ENCODE data around the gene RFX3. TPM values are rescaled to one million over a fixed set of nuclear protein-coding genes. Genes with fewer than 3 reads are reported as not detected.
"Not testable (repeated sequence)": the region's sequence is repeated elsewhere in the genome, so short reads cannot be mapped to it uniquely, and the experiment has no call there.

RFX3 gene
- total RNA-seq, 1 donor: 31.5 TPM

GRCh38 chr9:3361689-3362392 lies 164.0 kb downstream of the RFX3 start:
- DNase-seq (ENCODE audit: low read depth in 2 of 3, low spot score in 2 of 3): no peak

GRCh38 chr9:3361116-3361515 lies 164.7 kb downstream of the RFX3 start:
- DNase-seq (ENCODE audit: low read depth in 2 of 3, low spot score in 2 of 3): no peak

DNA sequence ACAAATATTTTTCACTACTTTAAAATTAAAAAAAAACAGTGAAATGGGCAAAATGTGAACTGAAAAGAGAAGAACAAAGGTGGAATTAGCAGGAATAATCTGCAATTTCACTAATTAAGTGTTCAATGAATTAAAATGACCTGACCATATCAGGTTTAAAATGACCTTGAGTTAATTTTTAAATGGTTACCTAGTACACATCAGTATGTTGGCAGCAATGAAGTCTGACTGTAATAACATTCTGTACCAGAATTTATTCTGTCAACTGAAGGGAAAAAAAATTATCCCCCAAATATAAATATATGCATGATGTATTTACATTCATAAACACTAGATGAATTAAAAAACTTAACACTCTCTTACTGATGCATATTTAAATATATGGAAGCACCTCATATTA lies 165.6 kb downstream of the RFX3 start:
- DNase-seq (ENCODE audit: low read depth in 2 of 3, low spot score in 2 of 3): no peak

DNA sequence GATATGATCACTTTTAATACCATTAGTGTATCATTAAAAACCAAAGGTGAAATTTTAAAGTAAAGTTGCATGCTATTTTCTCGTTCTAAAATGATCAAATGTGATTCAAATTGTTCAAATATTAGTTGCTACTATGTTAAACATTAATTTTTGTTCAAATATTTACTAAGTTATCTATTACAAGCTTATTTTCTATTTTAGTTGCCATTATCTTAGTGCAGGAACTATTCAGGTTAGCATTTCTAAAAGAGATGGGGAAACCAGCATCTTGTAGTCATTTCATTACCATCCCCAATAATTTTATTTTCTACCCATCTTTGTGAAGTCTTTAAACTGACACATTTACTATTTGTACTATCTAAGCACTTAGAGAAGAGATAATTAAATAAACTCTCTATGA lies 166.0 kb downstream of the RFX3 start:
- DNase-seq (ENCODE audit: low read depth in 2 of 3, low spot score in 2 of 3): no peak

- peak in 1 of 3 donors; percentile 10 for DNase-seq (ENCODE audit: low read depth in 2 of 3, low spot score in 2 of 3)
Observed at GRCh38 chr9:3359048-3359692, 166.6 kb downstream of the RFX3 start.

GRCh38 chr9:3348169-3348568 lies 177.6 kb downstream of the RFX3 start:
- DNase-seq (ENCODE audit: low read depth in 2 of 3, low spot score in 2 of 3): no peak

- no peak for DNase-seq (ENCODE audit: low read depth in 2 of 3, low spot score in 2 of 3)
Observed at GRCh38 chr9:3346549-3346948, 179.3 kb downstream of the RFX3 start.

DNA sequence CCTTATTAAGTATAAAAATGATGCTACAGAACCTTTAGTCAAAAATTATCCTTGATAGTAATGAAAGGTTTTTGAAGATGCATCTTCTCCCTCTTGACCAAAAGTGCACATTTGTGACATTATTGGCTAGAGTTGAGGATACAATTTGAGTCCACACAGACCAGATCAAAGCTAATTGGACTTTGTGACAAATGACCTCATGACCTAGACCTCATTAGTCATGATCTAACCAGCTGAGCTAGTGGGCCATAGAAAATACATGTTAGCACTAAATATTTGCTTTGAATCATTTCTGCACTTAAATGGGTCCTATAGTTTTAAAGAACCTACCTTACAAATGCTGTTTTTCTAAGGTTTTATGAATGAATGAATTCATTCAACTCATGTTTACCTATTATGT lies 182.1 kb downstream of the RFX3 start:
- DNase-seq (ENCODE audit: low read depth in 2 of 3, low spot score in 2 of 3): no peak

DNA sequence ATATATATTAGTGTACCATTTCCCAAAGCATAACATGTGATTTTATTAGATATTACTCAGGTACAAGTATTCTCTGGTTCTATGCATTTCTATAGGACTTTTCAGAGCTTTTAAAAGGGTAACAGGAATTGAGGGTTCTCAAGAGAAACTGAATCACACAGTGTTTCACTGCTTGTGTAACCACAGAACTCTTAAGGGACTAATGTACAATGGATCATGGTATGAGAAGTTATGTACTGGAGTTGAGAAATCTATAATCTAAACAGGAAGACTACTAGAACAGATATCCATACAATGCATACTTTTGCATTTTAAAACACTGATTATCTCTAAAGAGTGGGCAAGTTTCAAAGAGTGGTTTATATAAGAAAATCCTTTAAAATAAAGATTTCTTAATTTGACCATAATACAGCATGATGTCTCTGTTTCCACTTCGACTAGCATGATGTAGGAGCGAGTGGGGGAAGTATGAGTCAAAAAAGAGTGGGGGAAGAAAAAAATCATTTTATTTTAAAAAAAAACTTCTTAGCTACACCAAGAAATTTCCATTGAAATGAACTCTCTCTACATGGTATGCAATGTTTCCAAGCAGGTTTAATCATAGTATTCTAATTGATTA lies 183.5 kb downstream of the RFX3 start:
- DNase-seq (ENCODE audit: low read depth in 2 of 3, low spot score in 2 of 3): no peak

- DNase-seq (ENCODE audit: low read depth in 2 of 3, low spot score in 2 of 3): no peak
Observed at GRCh38 chr9:3337515-3338225, 188.1 kb downstream of the RFX3 start.

GRCh38 chr9:3336951-3337350 lies 188.8 kb downstream of the RFX3 start:
- no peak for DNase-seq (ENCODE audit: low read depth in 2 of 3, low spot score in 2 of 3)

DNA sequence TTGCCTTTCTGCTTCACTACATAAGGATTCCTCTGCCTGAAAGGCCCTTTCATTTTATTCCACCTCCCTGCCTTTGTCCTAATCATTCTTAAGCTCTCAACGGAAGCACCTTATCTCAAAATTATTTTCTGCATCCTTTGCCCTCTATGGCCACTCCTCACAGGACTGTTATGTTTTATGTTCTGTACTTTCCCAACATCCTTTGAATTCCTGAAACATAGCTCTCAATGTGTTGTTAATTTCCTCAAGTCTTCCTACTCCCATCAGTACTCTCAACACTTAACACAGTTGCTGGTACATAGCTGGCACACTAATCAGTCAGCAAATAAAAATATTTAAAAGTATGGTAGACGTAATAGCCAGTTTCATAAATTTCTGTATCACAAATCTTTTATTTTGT lies 193.0 kb downstream of the RFX3 start:
- no peak for DNase-seq (ENCODE audit: low read depth in 2 of 3, low spot score in 2 of 3)

- peak in 2 of 3 donors; percentile 3 to 24 for DNase-seq (ENCODE audit: low read depth in 2 of 3, low spot score in 2 of 3)
Observed at GRCh38 chr9:3331801-3332200, 194.0 kb downstream of the RFX3 start.

DNA sequence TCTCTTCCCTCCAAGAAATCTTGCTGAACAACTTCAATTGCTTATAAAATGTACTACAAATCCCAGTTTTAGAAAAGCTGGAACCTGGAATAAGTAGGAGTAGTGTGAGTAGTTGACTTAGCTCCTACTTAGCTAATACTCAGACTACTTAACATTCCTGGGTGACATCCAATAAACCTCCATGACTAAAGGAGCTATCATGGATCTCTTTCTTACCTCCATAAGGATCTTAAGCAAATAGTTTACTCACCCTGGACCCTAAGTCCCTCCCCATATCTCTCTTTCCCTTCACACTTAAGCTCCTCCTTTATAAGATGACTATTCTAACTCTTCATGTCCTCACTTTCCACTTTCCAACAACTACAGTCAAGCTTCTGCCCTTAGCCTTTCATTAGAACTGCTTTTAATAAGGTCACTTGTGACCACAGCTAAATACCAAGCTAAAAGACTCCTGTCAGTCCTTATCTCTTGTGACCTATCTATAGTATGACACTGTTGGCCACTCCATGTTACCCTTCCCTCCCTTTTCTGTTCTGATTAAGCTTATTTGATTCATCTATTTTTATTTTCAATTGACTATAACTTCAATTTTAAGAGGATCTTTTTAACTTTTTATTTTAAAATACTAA lies 194.9 kb downstream of the RFX3 start:
- DNase-seq (ENCODE audit: low read depth in 2 of 3, low spot score in 2 of 3): no peak

DNA sequence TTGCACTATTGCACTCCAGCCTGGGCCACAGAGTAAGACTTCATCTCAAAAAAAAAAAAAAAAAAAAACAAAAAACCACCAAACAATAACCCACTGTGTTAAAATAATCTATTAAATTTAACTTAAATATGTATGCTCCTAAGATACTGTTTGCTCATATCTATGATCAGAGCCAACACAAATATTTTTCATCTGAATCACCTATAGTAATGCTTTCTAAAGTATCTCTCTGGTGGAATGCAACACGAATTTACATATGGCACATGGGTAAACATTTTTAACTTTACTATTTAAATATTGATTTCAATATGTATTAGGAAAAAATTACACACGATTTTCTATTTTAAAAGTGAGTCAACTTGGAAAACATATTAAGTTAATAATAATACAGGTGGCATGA lies 196.4 kb downstream of the RFX3 start:
- DNase-seq (ENCODE audit: low read depth in 2 of 3, low spot score in 2 of 3): no peak

DNA sequence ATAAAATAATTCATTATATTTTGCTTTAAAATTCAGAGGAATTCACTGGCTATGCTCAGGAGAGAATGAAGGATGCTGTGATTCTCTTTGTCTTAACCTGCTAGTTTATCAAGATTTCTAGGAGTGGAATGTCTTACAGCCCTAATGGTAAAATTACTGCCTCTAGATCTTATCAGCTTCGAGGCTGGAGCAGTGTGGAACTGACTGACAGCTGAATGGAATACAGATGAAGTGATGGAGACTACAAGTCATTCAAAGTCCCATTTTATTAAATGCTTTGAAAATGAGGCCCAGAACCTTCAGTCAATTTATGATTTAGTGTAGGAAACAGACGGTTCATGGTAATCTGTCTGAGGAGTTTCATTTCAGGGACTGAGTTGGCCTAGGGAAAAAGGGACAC lies 202.1 kb downstream of the RFX3 start:
- no peak for DNase-seq (ENCODE audit: low read depth in 2 of 3, low spot score in 2 of 3)

DNA sequence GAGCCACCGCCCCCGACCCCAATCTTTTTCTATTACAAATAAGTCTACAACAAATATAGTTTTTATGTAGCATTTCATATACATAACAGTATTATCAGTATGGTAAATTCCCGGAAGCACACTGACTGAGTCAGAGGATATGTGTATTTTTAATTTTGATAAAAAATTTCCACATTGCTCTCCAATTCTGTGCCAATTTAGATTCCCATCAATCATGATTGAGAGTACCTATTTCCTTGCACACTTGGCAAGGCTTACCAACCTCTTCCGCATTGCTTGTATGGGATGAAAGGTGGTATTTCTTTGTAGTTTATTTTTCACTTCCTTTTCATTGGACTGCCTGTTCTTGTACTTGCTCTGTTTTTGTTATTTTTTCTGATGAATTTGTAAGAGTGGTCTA lies 204.6 kb downstream of the RFX3 start:
- DNase-seq (ENCODE audit: low read depth in 2 of 3, low spot score in 2 of 3): no peak

- DNase-seq (ENCODE audit: low read depth in 2 of 3, low spot score in 2 of 3): not testable (repeated sequence)
Observed at GRCh38 chr9:3312595-3312994, 213.2 kb downstream of the RFX3 start.

DNA sequence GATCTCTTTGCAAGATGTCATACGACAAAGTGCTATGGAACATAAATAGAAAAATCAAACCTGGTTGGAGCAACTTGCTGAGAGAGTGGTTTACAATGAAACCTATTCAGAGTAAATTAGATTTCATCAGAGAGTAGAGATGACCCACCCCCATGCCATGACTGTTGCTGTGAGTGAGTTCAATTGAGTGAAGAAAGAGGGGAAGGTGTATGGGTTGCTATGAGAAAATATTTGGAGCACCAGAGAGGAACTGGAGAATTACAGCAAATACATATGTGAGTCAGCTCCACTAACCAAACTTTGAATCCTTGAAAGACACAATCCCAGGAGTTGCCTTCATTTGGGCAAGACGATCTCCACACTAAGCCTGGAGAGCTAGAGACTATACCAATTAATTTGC lies 217.2 kb downstream of the RFX3 start:
- DNase-seq (ENCODE audit: low read depth in 2 of 3, low spot score in 2 of 3): no peak

DNA sequence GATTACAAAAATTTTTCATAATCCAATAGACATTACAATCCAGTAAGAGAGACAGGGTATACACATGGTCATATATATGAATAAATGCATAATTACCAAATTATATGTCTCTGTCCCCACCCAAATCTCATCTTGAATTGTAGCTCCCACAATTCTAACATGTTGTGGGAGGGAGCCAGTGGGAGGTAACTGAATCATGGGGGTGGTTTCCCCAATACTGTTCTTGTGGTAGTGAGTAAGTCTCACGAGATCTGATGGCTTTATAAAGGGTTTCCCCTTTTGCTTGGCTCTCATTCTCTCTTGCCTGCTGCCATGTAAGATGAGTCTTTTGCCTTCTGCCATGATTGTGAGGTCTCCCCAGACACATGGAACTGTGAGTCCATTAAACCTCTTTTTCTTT lies 221.4 kb downstream of the RFX3 start:
- DNase-seq (ENCODE audit: low read depth in 2 of 3, low spot score in 2 of 3): not testable (repeated sequence)

DNA sequence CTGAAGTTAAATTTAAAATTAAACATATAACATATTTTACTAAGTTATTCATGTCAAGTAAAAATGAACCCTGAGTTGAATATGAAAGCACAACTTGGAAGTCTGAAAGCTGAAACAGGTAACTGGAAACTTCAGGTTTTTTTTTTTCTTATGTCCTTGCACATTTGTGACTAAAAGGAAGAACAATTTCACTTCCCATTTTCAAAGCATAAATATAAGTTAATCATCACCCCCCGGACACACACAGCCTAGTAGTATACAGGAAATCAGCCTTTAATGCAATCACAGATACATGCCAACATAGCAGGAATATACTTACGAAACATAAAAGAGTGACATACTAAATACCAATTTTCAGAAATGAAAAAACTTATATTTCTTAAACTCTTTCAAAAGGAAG lies 225.9 kb downstream of the RFX3 start:
- DNase-seq (ENCODE audit: low read depth in 2 of 3, low spot score in 2 of 3): peak in 2 of 3 donors; percentile 4 to 9

Data from hematopoietic multipotent progenitor cell (in vitro differentiated cells).